Measurements from ENCODE around the gene ESF1.

DNA sequence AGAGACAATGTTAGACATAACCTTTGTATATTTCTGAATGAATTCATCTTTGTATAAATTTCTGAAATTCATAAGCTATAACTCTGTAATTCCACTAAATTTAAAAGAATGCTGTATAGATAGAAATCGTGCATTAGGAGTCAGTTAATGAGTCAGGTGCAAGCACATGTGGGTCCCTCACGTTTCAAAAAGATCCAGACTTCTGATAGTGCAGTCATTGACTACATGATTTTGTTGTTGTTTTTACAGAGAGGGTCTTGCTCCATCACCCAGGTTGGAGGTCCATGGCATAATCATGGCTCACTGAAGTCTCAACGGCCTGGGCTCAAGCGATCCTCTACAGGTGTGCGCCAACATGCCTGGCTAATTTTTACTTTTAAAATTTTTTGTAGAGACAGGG is 14.6 kb downstream of the ESF1 start:
- TF ChIP-seq, protein P1, sequence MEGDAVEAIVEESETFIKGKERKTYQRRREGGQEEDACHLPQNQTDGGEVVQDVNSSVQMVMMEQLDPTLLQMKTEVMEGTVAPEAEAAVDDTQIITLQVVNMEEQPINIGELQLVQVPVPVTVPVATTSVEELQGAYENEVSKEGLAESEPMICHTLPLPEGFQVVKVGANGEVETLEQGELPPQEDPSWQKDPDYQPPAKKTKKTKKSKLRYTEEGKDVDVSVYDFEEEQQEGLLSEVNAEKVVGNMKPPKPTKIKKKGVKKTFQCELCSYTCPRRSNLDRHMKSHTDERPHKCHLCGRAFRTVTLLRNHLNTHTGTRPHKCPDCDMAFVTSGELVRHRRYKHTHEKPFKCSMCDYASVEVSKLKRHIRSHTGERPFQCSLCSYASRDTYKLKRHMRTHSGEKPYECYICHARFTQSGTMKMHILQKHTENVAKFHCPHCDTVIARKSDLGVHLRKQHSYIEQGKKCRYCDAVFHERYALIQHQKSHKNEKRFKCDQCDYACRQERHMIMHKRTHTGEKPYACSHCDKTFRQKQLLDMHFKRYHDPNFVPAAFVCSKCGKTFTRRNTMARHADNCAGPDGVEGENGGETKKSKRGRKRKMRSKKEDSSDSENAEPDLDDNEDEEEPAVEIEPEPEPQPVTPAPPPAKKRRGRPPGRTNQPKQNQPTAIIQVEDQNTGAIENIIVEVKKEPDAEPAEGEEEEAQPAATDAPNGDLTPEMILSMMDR (conservative IDR thresholded peaks at IDR 0.05; ENCODE audit: low read depth in 2 of 2), result no peak
- TF ChIP-seq POLR2AphosphoS5 (IDR thresholded peaks at IDR 0.05; ENCODE audit: low read depth) (no peak), EZH2phosphoT487 (IDR thresholded peaks at IDR 0.05; ENCODE audit: unreplicated experiment) (no peak)
- TF ChIP-seq, protein P2, sequence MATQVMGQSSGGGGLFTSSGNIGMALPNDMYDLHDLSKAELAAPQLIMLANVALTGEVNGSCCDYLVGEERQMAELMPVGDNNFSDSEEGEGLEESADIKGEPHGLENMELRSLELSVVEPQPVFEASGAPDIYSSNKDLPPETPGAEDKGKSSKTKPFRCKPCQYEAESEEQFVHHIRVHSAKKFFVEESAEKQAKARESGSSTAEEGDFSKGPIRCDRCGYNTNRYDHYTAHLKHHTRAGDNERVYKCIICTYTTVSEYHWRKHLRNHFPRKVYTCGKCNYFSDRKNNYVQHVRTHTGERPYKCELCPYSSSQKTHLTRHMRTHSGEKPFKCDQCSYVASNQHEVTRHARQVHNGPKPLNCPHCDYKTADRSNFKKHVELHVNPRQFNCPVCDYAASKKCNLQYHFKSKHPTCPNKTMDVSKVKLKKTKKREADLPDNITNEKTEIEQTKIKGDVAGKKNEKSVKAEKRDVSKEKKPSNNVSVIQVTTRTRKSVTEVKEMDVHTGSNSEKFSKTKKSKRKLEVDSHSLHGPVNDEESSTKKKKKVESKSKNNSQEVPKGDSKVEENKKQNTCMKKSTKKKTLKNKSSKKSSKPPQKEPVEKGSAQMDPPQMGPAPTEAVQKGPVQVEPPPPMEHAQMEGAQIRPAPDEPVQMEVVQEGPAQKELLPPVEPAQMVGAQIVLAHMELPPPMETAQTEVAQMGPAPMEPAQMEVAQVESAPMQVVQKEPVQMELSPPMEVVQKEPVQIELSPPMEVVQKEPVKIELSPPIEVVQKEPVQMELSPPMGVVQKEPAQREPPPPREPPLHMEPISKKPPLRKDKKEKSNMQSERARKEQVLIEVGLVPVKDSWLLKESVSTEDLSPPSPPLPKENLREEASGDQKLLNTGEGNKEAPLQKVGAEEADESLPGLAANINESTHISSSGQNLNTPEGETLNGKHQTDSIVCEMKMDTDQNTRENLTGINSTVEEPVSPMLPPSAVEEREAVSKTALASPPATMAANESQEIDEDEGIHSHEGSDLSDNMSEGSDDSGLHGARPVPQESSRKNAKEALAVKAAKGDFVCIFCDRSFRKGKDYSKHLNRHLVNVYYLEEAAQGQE (IDR thresholded peaks at IDR 0.05; ENCODE audit: unreplicated experiment), result no peak
